AG09319 (cell line): Measurements from ENCODE around the gene GMIP.
"Not testable (repeated sequence)": the region's sequence is repeated elsewhere in the genome, so short reads cannot be mapped to it uniquely, and the experiment has no call there.

Experiments
- DNase-seq: peaks from one replicate; pipeline ENCODE4 v3.0.0-alpha.2; 2010; ENCODE audit warnings: low read depth; ENCODE audit errors: extremely low read depth
- CTCF ChIP-seq: IDR thresholded peaks from 2 replicates; pipeline ENCODE4 v1.5.1; 2011; ENCODE audit warnings: low read depth, mild to moderate bottlenecking, inconsistent platforms, low read length, moderate library complexity

GMIP gene

DNA sequence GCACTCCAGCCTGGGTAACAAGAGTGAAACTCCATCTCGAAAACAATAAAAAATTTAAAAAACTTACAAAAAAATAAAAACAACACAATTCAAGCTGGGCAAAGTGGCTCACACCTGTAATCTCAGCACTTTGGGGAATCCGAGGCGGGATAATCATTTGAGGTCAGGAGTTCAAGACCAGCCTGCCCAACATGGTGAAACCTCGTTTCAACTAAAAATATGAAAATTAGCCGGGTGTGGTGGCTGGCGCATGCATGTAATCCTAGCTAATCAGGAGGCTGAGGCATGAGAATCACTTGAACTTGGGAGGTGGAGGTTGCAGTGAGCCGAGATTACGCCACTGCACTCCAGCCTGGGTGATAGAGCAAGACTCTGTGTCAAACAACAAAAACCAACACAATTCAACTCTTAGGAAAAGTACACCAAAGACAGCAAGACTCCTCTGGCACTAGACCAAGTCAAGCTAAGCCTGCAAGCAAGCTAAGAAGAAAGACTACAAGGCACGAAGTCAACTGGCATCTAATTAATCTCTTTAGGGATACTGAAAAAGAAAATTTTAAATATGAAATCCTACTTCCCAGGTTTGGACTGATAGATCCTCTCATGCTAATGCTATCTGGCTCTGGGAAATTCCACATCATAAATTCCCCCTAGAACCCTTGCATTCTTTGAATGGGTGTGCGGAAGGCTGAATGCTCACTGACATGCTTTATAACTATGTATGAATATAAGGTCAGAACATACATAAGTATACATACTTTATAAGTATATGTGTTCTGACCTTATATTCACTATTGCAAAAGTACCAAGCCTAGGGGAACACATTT is 32.9 kb downstream of the GMIP start:
- TF ChIP-seq CTCF: no peak
- DNase-seq: no peak

- DNase-seq: not testable (repeated sequence)
Observed at GRCh38 chr19:19606686-19607085, 36.8 kb downstream of the GMIP start.

GRCh38 chr19:19606021-19606420 is 37.4 kb downstream of the GMIP start:
- no peak for DNase-seq
- TF ChIP-seq CTCF: no peak

GRCh38 chr19:19602713-19603324 is 40.6 kb downstream of the GMIP start:
- DNase-seq: no peak
- TF ChIP-seq CTCF: no peak

DNA sequence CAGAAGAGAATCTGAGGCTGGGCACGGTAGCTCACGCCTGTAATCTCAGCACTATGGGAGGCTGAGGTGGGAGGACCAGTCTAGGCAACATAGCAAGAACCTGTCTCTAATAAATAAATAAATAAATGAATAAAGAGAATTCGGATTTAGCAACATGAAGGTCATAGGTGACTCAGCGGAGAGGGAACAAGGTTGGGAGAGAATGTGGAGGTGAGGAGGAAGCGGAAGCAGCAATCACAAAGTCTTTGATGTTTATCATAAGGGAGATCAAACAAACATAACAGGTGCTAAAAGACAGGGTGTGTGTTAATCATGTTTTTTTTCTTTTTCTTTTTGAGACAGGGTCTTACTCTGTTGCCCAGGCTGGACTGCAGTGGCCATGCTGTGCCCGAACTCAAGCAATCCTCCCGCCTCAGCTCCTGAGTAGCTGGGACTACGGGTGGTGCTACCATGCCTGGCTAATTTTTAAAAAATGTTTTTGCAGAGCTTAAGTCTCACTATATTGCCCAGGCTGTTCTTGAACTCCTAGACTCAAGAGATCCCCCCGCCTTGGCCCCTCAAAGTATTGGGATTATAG is 41.2 kb downstream of the GMIP start:
- DNase-seq: no peak
- no peak for TF ChIP-seq CTCF

DNA sequence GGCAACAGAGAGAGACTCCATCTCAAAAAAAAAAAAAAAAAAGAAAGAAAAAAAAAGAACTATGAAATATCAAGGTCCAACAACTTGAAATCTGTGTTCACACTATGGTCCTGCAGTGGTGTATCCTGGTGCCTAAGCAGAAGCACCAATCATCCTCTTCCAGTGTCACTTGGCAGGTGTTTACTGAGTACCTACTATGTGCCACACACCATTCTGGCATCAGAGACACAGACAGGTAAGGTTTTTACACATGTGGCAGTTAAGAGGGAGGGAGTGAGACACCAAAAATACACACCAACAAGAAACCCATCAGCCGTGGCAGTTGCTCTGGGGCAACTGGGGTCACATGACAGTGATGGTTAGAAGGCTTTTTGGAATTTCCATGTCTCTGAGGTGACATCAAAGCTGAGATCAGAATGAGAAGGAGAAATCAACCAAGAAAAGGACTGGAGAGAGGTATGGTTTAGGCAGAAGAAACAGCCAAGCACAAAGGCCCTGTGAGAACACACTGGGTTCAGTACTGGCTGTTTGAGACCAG is 42.6 kb downstream of the GMIP start:
- TF ChIP-seq CTCF: no peak
- no peak for DNase-seq

- DNase-seq: not testable (repeated sequence)
Observed at GRCh38 chr19:19598728-19599451, 44.6 kb downstream of the GMIP start.
